Loucy (cell line): Measurements from ENCODE around the gene DCP2.

ENCODE experiments used
- EZH2phosphoT487 ChIP-seq: fragments of 200-600 bp; IDR thresholded peaks from 2 replicates; pipeline ENCODE4 v1.6.1; 2018; ENCODE audit warnings: antibody characterized with exemption, mild to moderate bottlenecking, moderate library complexity, borderline replicate concordance
- TF ChIP-seq, protein P1 (sequence below): fragments of 200-600 bp; sonication (generic); conservative IDR thresholded peaks from 2 replicates; pipeline ENCODE4 v1.5.1; 2014; ENCODE audit warnings: mild to moderate bottlenecking, antibody characterized with exemption, low read length

DNA sequence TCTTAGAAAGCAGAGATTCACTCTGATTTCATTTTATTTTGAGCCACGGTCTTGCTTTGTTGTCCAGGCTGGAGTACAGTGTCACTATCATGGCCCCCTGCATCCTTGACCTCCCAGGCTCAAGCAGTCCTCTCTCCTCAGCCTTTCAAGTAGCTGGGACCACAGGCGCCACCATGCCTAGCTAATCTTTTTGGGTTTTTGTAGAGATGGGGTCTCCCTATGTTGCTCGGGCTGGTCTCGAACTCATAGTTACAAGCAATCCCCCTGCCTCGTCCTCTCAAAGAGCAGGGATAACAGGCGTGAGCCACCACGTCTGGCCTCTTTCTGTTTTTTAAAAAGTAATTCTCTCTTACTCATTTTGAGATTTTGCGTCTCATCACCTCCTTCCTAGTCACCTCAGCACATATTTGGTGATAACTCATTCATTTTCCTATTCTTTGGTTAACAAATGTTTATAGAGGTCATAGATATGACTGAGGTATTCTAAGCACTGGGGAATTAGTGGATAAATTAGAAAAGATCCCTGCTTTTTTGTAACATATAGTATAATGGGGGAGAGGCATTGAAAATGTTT is 10.8 kb upstream of the DCP2 start:
- TF ChIP-seq, protein P1, sequence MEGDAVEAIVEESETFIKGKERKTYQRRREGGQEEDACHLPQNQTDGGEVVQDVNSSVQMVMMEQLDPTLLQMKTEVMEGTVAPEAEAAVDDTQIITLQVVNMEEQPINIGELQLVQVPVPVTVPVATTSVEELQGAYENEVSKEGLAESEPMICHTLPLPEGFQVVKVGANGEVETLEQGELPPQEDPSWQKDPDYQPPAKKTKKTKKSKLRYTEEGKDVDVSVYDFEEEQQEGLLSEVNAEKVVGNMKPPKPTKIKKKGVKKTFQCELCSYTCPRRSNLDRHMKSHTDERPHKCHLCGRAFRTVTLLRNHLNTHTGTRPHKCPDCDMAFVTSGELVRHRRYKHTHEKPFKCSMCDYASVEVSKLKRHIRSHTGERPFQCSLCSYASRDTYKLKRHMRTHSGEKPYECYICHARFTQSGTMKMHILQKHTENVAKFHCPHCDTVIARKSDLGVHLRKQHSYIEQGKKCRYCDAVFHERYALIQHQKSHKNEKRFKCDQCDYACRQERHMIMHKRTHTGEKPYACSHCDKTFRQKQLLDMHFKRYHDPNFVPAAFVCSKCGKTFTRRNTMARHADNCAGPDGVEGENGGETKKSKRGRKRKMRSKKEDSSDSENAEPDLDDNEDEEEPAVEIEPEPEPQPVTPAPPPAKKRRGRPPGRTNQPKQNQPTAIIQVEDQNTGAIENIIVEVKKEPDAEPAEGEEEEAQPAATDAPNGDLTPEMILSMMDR = no peak
- TF ChIP-seq EZH2phosphoT487 = no peak
